HL-60/S4 (cell line): ENCODE measurements around the gene ZMYND15.
"Not testable (repeated sequence)": the region's sequence is repeated elsewhere in the genome, so short reads cannot be mapped to it uniquely, and the experiment has no call there.

ENCODE experiments used
- in situ Hi-C: fragments of 300-500 bp; cut with MboI; formaldehyde crosslinking; loops from 2 replicates; pipeline ENCODE4 v1.14.3; 2022; ENCODE audit warnings: low sequenced_read_pairs

ZMYND15 gene, protein sequence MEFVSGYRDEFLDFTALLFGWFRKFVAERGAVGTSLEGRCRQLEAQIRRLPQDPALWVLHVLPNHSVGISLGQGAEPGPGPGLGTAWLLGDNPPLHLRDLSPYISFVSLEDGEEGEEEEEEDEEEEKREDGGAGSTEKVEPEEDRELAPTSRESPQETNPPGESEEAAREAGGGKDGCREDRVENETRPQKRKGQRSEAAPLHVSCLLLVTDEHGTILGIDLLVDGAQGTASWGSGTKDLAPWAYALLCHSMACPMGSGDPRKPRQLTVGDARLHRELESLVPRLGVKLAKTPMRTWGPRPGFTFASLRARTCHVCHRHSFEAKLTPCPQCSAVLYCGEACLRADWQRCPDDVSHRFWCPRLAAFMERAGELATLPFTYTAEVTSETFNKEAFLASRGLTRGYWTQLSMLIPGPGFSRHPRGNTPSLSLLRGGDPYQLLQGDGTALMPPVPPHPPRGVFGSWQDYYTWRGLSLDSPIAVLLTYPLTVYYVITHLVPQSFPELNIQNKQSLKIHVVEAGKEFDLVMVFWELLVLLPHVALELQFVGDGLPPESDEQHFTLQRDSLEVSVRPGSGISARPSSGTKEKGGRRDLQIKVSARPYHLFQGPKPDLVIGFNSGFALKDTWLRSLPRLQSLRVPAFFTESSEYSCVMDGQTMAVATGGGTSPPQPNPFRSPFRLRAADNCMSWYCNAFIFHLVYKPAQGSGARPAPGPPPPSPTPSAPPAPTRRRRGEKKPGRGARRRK

DNA sequence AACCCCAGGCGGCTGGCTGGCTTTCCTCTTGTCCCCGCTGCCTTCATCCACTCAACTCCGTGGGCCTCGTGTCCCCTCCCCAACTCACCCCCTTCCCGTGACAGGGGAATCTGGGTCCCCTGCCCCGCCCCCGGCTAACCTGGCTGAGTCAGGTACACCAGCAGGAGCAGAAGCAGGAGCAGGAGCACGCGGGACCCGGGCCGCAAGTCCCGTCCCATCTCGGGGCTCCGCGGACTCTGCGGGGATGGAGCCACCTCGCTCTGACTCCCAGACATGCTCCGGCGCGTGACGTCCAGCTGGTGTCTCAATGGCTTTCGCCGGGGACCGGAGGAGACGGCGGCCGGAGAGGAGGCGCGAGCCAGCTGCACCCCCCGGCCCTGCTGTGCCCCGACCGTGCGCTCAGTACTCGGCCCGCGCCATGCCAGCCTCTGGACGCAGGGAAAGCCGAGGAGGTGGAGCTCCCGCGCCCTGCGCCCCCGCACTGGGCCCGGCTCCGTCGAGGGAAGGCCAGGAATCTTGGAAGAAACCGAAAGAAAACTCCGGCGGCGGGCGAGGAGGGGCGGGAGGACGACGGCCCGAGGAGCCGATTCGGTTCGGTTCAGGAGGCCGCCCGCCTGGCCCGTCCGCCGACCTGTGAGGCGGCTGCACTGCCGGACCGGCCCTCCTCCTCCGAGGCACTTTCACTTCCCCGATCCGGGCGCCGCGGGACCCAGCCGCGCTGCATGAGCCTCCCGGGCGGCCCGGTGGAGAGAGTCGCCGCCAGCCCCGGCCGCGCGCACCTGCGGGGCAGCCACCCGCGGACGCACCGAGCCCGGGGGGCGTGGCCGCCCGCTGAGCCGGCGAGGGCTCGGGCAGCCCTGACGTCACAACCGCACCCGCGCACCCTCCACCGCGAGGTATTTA, at the start of gene ZMYND15, which contains the start of gene CXCL16:
TSS of gene ZMYND15 (plus strand) at position 712 of the 903 bp plus-strand sequence. CDS start 716 bp downstream, outside the sequence.
TSS of gene CXCL16 (minus strand) at position 807 of the 903 bp plus-strand sequence. CDS start at position 218, 589 bp downstream.
- in situ Hi-C loops, result no loop called here

DNA sequence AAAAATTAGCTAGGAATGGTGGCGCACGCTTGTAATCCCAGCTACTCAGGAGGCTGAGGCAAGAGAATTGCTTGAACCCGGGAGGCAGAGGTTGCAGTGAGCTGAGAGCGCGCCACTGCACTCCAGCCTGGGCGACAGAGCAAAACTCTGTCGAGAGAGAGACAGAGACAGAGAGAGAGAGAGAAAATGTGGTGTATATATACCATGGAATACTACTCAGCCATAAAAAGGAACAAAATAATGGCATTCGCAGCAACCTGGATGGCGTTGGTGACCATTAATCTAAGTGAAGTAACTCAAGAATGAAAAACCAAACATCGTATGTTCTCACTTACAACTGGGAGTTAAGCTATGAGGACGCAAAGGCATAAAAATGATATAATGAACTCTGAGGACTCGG, 49.8 kb upstream of the ZMYND15 start:
- in situ Hi-C loops, result not testable (repeated sequence)

DNA sequence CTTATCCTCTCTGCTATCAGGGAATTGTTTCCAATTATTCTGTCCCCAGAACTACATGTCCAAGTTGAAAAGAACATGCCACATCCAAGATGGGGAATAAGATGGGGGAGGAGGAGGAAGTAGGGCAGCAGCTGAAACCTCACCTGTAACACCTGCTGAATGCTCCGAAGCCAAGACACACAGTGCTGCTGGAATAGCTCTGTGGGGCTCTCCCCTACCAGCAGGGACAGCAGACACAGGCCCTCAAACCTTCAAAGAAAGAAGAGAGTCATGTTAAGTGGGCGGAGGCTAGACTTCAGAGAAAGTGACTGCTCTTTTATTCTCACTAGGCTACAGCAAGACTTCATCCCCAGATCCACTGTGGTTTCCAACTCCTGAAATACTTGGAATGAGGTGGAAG, 48.9 kb upstream of the ZMYND15 start:
- in situ Hi-C loops, result no loop called here

DNA sequence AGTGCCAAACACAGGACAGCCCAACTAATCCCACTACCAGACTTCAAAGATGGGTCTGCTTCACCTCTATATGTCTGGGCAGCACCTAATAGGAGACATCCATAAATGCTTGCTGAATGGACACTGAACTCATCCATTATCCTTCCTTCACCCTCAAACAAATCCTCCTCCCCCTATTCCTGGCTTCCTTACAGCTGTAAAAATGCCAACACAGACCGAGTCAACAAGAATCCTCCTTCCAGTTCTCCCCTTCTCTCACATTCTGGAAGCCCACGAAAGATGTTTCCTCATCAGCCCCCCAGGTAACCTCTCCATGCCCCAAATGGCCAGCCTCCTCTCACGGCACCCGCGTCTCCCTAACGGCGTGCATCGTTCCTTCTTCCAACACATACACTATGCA, 47.9 kb upstream of the ZMYND15 start:
- in situ Hi-C loops, result no loop called here

DNA sequence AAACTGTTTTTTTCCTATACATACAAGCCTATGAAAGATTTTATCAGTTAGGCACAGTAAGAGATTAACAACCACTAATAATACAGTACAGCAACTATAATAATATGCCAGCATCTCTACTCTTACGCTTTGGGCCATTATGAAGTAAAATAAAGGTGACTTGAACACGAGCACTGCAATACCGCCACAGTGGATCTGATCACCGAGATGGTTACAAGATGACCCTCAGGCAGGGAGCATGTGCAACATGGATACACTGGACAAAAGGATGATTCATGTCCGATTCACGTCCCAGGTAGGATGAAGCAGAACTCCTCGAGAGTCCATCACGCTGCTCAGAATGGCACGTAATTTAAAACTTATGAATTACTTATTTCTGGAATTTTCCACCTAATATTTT, 46.2 kb upstream of the ZMYND15 start:
- in situ Hi-C loops, result no loop called here

DNA sequence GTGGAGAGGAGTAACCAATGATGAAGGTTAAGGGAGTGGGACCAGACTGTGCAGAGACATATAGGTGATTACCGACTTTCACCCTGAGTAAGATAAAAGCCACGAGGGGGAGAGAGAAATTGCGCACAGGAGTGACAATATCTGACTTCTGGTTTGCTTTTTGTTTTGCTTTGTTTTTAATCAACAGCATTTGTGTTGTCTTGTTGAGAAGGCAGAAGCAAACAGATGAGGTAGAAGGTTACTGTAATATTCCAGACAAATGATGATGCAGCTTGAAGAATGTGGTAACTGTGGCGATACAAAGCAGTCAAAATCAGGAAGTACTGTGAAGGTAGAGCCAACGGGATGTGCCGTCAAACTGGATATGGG, 43.2 kb upstream of the ZMYND15 start:
- in situ Hi-C loops, result no loop called here

DNA sequence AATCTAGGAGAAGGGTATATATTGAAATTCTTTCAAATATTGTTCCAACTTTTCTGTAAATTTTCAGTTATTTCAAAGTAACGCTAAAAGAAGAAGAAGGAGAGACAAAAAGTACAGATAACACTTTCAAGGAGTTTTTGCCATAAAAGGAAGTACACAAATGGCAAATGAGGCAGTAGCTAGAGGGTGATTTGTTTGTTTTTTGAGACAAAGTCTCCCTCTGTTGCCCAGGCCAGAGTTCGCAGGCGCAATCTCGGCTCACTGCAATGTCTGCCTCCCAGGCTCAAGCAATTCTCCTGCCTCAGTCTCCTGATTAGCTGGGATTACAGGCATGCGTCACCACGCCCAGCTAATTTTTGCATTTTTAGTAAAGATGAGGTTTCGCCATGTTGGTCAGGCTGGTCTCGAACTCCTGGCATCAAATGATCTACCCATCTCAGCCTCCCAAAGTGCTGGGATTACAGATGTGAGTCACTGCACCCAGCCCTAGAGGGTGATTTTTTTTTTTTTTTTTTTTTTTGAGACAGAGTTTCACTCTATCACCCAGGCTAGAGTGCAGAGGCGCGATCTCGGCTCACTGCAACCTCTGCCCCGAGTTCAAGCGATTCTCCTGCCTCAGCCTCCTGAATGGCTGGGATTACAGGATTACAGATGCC, 40.1 kb upstream of the ZMYND15 start:
- in situ Hi-C loops, result not testable (repeated sequence)

DNA sequence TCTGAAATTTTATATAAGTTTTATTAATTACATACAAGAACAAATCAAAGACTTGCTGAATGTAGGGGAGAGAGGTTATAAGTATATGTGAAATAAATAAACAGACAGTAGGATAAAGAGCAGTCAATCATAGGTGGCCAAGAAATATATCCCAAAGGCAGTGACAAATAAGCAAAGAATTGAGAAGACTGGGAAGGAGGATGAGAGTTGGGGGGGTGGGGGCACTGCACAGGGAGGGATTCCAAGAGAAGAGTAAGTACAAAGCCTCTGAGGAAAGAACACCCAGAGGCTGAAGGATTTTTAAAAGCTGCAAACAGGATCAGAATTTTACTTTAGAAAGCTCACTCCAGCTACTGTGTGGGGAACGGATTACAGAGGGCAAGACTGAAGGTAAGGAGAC, 38.5 kb upstream of the ZMYND15 start:
- in situ Hi-C loops, result no loop called here

DNA sequence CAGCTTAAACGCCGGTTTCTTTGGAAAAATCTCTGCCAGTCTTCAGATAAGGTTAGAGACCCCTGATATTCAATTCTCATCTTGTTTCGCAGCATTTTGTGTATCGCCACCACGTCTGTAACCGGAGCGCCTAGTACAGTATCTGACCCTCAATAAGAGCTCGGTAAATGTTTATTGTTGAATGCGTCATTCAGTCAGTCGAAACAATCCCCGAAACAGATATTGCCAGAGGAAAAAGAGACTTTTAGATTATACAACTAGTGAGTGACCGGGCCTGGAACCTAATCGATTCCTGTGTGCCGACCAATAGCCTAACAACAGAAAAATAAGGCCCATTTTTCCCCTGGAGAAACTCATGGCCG, 36.3 kb upstream of the ZMYND15 start:
- in situ Hi-C loops, result no loop called here

DNA sequence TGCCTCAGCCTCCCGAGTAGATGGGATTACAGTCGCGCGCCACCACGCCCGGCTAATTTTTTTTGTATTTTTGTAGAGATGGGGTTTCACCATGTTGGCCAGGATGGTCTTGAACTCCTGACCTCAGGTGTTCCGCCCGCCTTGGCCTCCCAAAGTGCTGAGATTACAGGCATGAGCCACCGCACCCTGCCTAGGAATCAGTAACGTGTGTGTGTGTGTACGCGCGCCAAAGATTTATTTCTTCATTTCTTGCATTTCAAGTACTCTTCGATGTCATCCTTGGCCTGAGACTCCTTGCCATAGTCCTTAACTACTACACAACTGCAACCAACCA, 35.1 kb upstream of the ZMYND15 start:
- in situ Hi-C loops, result not testable (repeated sequence)

DNA sequence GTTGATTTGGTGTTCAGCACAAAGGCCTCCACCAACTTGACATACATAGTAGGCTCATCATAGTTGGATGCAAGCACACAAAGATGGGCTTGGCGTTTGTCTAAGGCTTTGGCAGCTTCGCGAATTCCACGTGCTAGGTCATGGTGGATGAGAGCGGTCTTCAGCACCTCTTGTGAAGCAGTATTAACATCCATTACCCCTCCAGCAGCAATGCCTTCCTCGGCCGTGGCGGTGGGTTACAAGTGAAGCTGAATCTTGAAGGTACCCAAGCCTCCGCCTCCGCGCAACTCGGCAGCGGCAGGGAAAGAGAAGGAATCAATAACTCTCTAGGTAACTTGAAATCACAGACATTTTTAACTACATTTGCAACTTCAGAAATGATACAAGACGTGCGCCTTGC, 34.6 kb upstream of the ZMYND15 start:
- in situ Hi-C loops, result no loop called here

DNA sequence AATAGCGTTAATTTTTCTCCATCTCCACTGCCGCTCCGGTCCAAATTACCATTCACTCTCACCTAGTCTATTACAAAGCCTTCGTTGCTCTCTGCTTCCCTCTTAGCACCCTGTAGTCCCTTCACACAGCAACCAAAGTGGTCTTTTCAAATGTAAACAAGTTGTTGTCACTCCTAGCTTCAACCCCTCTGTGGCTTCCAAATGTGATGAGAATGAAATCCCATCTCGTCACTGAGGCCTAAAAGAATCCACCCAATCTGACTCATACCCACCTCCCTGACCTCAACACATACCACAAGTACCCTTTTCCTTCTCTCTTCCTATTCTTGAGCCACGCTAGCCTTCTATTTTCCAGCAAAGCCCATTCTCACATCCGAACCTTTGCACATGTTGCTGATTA, 33.5 kb upstream of the ZMYND15 start:
- in situ Hi-C loops, result no loop called here

DNA sequence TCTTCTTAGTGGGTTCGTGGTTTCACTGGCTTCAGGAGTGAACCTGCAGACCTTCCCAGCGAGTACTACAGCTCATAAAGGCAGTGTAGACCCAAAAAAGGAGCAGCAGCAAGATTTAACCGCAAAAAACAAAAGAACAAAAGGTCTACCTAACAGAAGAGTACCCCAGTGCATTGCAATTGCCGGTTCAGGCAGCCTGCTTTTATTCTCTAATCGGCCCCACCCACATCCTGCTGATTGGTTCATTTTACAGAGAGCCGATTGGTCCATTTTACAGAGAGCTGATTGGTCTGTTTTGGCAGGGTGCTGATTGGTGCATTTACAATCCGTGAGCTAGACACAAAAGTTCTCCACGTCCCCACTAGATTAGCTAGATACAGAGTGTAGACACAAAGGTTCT, 31.2 kb upstream of the ZMYND15 start:
- in situ Hi-C loops, result no loop called here

DNA sequence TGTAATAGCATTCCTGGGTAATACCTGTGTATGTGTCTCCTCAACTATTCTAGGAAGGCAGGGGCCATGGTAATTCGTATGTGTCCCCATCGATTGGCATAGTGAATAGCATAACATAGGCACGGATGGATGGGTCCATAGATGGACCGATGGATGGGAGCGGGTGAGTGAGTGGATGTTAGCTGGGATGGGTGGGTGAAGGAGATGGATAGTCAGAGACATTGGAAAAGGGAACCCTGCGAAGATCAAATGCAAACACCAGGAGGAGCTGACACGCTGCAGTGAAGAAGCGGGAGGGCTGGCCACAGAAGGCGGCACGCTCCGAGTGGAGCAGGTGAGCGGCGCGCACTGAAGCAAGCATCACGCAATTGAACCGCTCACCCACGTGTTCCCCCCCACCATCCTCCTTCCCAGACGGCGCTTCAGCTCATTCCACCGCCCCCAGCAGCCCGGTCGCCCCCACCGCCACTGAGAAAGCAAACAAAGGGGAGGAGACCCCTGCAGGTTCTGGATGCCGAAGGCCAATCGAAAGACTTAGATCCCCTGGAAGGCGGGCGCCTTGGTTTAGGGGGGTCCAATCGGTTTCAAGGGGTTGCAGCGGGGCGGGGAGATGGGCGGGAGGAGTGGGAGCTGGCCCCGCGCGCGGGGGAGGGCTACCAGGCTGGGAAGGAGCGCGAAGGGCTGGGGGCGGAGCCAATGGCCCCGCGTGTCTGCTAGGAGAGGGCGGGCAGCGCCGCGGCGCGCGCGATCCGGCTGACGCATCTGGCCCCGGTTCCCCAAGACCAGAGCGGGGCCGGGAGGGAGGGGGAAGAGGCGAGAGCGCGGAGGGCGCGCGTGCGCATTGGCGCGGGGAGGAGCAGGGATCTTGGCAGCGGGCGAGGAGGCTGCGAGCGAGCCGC, 29.6 kb upstream of the ZMYND15 start, which contains the start of gene ARRB2:
TSS of gene ARRB2 (plus strand) at position 839 of the 899 bp plus-strand sequence. CDS start 90 bp downstream, outside the sequence.
- in situ Hi-C loops, result loop anchor here (10.0 kb wide), 1 partner anchor 175 kb away; no protein-coding TSS in a partner anchor

DNA sequence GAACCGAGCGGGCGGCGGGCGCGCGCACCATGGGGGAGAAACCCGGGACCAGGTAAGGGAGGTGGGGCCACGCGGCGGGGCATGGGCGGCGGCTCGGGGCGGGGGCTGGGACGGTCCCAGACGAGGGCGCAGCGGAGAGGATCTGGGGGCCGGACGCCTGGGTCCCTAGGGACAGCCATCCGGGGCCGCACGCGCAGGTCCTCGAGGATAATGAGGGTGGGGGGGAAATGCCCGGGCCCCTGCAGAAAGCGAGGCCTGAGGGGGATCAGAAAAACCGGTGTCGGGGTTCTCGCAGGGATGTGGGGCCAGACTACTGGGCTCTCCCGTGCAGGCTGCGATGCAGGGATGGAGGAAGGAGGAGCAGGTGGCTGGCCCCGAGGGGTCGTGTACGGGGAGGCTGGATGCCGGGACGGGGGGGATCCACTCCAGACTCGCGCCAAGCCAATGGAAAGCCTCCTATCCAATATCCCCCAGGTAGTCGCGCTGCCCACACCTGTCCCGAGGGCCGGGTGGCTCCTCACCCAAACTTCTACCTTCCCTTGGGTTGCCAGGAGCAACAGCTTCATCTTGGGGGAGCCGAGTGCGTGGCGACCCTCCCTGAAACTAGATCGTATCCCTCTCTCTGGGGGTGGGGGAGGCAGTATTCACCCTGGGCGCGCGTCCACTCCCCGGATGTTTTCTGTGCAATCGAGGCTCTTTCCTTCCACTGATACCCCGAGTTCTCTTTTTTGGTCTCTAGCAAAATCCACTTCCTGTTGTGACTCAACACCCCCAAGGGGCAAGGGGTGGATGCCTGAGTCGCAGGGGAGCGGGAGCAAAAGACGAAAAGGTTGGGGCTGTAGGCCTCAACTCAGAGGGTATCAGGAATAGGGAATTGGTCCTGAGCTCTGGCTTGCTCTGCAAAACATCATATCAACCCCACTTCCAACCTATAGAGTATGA, 28.7 kb upstream of the ZMYND15 start:
- in situ Hi-C loops, result loop anchor here (10.0 kb wide), 1 partner anchor 174 kb away; no protein-coding TSS in a partner anchor

DNA sequence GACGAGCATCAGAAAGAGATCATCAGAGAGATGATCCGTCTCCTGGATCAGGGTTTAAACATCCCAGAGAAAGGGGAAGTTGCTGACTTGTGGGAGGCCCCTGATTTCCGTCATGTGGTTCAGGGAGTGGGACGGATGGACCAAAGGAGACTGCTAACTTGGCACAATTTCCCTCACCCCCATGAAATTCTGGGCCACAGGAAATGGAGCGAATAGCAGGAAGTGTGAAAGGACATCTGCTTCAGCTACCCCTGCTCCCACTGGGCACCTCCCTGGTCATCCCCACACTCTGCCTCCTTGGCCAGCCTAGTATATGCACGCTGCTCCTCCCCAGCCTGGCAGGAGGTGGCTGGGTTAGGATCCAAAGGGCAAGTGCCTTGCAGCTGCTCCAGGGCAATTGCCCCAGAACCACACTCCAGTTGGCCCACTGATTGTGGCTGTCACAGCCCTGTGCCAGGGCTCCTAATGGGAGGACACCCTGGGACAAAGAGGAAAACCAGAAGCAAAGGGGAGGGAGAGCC, 27.9 kb upstream of the ZMYND15 start:
- in situ Hi-C loops, result loop anchor here (10.0 kb wide), 1 partner anchor 173 kb away; no protein-coding TSS in a partner anchor

DNA sequence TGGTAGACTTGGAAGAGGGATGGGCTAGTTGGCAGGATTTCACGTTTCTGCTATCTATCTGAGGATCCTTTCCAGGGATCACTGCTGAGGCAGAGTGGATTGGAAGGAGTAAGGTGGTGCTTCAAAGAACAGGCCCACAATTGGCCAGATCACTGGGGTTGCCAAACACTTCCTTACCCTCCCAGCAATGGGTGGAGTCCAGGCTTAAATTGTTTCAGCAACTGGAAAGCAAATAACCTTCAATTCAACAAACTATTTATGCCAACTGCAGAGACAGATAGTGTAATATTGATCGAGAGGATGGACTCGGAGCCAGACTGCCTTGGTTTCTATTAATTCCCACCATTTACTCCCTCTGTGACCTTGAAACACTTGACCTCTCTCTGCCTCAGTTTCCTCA, 27.1 kb upstream of the ZMYND15 start:
- in situ Hi-C loops, result loop anchor here (10.0 kb wide), 1 partner anchor 172 kb away; no protein-coding TSS in a partner anchor
